Suprapubic skin (tissue), 4 donors: Measurements from ENCODE around the gene PIK3CG.

Experiments used
- EP300 ChIP-seq: sonication (generic); formaldehyde crosslinking; IDR thresholded peaks from one replicate; pipeline ENCODE4 v1.6.1; 2017; ENCODE audit warnings: antibody characterized with exemption
- POLR2A ChIP-seq, 2 donors: fragments of 450-650 bp; IDR thresholded peaks; one replicate each; pipeline ENCODE4 v1.6.1; 2017; ENCODE audit warnings: antibody characterized with exemption in 2 of 2, mild to moderate bottlenecking in 2 of 2, moderate library complexity in 2 of 2
- POLR2AphosphoS5 ChIP-seq, 3 donors: sonication (generic); formaldehyde crosslinking; IDR thresholded peaks; one replicate each; pipeline ENCODE4 v1.6.1; 2017; ENCODE audit warnings: antibody characterized with exemption in 3 of 3
- TF ChIP-seq, protein P1 (sequence below), 2 donors: fragments of 200-600 bp in 1 of 2; fragments of 450-650 bp in 1 of 2; sonication (generic) in 1 of 2; IDR thresholded peaks; one replicate each; pipeline ENCODE4 v1.5.1; 2016 to 2019; ENCODE audit warnings: antibody characterized with exemption in 2 of 2, mild to moderate bottlenecking in 1 of 2, moderate library complexity in 1 of 2

GRCh38 chr7:106911959-106912358 lies 46.9 kb downstream of the PIK3CG start:
- TF ChIP-seq, protein P1, sequence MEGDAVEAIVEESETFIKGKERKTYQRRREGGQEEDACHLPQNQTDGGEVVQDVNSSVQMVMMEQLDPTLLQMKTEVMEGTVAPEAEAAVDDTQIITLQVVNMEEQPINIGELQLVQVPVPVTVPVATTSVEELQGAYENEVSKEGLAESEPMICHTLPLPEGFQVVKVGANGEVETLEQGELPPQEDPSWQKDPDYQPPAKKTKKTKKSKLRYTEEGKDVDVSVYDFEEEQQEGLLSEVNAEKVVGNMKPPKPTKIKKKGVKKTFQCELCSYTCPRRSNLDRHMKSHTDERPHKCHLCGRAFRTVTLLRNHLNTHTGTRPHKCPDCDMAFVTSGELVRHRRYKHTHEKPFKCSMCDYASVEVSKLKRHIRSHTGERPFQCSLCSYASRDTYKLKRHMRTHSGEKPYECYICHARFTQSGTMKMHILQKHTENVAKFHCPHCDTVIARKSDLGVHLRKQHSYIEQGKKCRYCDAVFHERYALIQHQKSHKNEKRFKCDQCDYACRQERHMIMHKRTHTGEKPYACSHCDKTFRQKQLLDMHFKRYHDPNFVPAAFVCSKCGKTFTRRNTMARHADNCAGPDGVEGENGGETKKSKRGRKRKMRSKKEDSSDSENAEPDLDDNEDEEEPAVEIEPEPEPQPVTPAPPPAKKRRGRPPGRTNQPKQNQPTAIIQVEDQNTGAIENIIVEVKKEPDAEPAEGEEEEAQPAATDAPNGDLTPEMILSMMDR (IDR thresholded peaks at IDR 0.05): no peak
- TF ChIP-seq EP300 (no peak), POLR2AphosphoS5 (IDR thresholded peaks at IDR 0.05) (no peak), POLR2A (IDR thresholded peaks at IDR 0.05) (no peak)
